Loucy (cell line): ENCODE results near the gene C14orf119.

Experiments
- EZH2phosphoT487 ChIP-seq: fragments of 200-600 bp; IDR thresholded peaks from 2 replicates; pipeline ENCODE4 v1.6.1; 2018; ENCODE audit warnings: antibody characterized with exemption, mild to moderate bottlenecking, moderate library complexity, borderline replicate concordance
- TF ChIP-seq, protein P1 (sequence below): fragments of 200-600 bp; sonication (generic); conservative IDR thresholded peaks from 2 replicates; pipeline ENCODE4 v1.5.1; 2014; ENCODE audit warnings: mild to moderate bottlenecking, antibody characterized with exemption, low read length

DNA sequence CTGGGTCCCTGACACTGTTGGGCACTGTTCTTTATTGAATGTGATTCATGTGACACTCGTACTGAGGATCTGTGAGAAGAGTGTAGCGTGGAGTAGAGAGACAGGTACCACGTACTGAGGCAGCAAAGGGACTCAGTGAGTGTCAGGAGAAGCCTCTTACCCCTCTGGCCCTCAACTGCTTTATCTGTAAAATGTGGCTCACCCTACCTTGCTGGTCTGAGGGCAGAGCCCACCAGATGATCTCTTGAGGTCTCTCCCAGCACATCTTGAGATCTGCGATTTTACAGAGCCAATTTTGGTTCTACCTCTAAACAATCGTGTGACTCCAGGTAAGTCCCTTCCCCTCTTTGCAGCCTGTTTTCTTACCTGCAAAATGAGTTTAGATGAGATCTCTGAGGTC is 20.6 kb downstream of the C14orf119 start:
- TF ChIP-seq EZH2phosphoT487: no peak
- TF ChIP-seq, protein P1, sequence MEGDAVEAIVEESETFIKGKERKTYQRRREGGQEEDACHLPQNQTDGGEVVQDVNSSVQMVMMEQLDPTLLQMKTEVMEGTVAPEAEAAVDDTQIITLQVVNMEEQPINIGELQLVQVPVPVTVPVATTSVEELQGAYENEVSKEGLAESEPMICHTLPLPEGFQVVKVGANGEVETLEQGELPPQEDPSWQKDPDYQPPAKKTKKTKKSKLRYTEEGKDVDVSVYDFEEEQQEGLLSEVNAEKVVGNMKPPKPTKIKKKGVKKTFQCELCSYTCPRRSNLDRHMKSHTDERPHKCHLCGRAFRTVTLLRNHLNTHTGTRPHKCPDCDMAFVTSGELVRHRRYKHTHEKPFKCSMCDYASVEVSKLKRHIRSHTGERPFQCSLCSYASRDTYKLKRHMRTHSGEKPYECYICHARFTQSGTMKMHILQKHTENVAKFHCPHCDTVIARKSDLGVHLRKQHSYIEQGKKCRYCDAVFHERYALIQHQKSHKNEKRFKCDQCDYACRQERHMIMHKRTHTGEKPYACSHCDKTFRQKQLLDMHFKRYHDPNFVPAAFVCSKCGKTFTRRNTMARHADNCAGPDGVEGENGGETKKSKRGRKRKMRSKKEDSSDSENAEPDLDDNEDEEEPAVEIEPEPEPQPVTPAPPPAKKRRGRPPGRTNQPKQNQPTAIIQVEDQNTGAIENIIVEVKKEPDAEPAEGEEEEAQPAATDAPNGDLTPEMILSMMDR: no peak
